ENCODE results near the gene ARHGEF39. TPM values are rescaled to one million over a fixed set of nuclear protein-coding genes. Genes with fewer than 3 reads are reported as not detected.
"Not testable (repeated sequence)": the region's sequence is repeated elsewhere in the genome, so short reads cannot be mapped to it uniquely, and the experiment has no call there.

Gene ARHGEF39
- total RNA-seq, 1 donor from 2014 or later, result 1.2 TPM

DNA sequence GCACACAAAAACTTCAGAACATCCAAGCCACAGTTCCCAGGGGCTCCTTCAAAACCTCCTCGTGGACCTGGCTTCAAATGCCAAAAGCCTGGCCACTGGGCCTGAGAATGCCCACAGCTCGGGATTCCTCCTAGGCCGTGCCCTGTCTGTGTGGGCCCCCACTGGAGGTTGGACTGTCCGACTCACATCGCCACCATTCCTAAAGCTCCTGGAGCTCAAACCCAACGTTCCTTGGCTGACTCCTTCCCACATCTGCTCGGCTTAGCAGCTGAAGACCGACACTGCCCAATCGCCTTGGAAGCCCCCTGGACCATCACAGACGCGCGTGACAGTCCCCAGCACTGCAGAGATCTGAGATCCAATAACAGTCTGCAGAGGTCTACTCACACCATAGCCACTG lies 21.9 kb downstream of the ARHGEF39 start:
- H3K4me3 ChIP-seq (ENCODE audit: low read depth, low read length), result no peak overlapping the region
- no peaks in the 10 kb centered on the region for H3K27me3 ChIP-seq (ENCODE audit: control insufficient read depth, insufficient read depth, low read length)
- no peaks in the 10 kb centered on the region for H3K36me3 ChIP-seq (ENCODE audit: control insufficient read depth, insufficient read depth, low read length)
- no peak for DNase-seq (ENCODE audit: low read depth)
- TF ChIP-seq, protein P1, sequence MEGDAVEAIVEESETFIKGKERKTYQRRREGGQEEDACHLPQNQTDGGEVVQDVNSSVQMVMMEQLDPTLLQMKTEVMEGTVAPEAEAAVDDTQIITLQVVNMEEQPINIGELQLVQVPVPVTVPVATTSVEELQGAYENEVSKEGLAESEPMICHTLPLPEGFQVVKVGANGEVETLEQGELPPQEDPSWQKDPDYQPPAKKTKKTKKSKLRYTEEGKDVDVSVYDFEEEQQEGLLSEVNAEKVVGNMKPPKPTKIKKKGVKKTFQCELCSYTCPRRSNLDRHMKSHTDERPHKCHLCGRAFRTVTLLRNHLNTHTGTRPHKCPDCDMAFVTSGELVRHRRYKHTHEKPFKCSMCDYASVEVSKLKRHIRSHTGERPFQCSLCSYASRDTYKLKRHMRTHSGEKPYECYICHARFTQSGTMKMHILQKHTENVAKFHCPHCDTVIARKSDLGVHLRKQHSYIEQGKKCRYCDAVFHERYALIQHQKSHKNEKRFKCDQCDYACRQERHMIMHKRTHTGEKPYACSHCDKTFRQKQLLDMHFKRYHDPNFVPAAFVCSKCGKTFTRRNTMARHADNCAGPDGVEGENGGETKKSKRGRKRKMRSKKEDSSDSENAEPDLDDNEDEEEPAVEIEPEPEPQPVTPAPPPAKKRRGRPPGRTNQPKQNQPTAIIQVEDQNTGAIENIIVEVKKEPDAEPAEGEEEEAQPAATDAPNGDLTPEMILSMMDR (IDR thresholded peaks at IDR 0.05; ENCODE audit: insufficient read depth, low read length, poor library complexity, severe bottlenecking), result no peak

DNA sequence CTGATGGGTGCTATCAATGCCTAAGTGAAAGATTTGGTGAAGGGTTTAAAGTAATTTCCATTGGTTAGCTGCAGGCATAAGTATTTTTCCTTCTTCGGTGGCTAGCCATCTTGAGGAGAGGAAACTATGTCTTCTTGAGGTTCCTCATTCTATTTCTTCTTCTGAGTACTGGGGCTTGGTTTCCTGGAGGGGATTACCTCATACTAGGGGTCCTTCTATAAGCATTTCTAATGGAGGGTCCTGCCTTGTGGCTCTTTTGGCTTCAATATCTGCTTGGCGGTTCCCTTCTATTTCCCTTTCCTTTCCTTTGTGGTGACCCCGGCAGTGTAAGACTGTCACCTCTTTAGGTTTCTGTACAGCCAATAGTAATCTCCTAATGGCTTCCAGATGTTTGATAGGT lies 23.5 kb downstream of the ARHGEF39 start:
- not testable (repeated sequence) for H3K36me3 ChIP-seq (ENCODE audit: control insufficient read depth, insufficient read depth, low read length); H3K4me3 ChIP-seq (ENCODE audit: low read depth, low read length); DNase-seq (ENCODE audit: low read depth); H3K27me3 ChIP-seq (ENCODE audit: control insufficient read depth, insufficient read depth, low read length)

DNA sequence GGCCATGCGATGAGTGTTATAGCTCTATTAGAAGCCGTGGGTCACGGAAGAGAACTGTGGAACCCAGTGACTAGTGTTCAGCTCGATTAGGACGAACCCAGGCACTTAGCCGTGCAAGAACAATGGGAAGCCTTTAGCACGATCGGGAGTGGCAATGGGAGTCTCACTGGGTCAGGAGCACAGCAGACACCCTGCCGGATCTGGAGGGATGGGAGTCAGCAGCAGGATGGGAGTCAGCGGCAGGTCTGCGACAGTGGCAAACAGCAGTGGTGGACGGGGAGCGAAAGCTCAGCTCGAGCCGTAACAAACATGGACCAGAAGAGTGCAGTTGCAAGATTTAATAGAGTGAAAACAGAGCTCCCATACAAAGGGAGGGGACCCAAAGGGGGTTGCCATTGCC lies 24.6 kb downstream of the ARHGEF39 start:
- H3K4me3 ChIP-seq (ENCODE audit: low read depth, low read length); DNase-seq (ENCODE audit: low read depth); H3K27me3 ChIP-seq (ENCODE audit: control insufficient read depth, insufficient read depth, low read length); H3K36me3 ChIP-seq (ENCODE audit: control insufficient read depth, insufficient read depth, low read length): not testable (repeated sequence)

DNA sequence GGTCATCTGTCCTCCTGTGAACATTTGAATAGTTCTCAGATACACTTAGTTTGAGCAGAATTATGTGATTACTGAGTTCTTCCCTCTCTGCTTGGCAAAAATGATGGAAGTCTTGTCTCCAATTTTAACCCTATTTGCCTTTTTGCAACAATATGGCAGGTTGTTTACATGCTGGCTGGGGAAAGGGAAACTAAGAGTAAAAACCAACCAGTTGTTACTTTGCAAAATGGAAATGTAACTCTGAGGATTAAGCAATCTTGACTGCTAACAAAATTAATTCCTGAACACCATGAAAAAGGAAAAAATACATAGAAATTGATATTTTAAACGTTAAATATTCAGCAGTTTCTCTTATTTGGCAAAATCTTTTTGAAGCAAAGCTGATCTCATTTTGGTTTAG lies 25.4 kb downstream of the ARHGEF39 start:
- TF ChIP-seq, protein P1 (IDR thresholded peaks at IDR 0.05; ENCODE audit: insufficient read depth, low read length, poor library complexity, severe bottlenecking), result no peak
- Histone ChIP-seq H3K4me3 (ENCODE audit: low read depth, low read length) (no peak overlapping the region), H3K27me3 (ENCODE audit: control insufficient read depth, insufficient read depth, low read length) (no peaks in the 10 kb centered on the region), H3K36me3 (ENCODE audit: control insufficient read depth, insufficient read depth, low read length) (no peaks in the 10 kb centered on the region)
- DNase-seq (ENCODE audit: low read depth), result no peak

DNA sequence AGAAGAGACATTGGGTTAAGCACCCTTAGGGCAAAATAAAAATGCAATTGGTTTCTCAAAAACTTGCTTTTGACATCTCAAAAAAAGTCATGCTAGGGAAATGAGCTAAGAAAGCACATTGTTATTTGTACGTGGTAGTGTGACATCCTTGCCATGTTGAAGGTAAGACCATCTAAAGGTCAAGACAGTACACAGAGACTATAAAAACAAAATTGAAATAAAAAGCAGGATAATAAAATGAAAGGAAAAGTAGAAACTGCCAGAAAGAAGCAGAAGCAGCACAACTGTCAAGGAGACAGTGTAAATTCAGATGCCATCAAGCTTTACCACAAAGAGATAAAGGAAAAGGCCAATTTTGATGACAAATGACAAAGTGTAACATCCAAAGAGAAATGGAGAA lies 25.8 kb downstream of the ARHGEF39 start:
- DNase-seq (ENCODE audit: low read depth); H3K36me3 ChIP-seq (ENCODE audit: control insufficient read depth, insufficient read depth, low read length); H3K27me3 ChIP-seq (ENCODE audit: control insufficient read depth, insufficient read depth, low read length); H3K4me3 ChIP-seq (ENCODE audit: low read depth, low read length): not testable (repeated sequence)

DNA sequence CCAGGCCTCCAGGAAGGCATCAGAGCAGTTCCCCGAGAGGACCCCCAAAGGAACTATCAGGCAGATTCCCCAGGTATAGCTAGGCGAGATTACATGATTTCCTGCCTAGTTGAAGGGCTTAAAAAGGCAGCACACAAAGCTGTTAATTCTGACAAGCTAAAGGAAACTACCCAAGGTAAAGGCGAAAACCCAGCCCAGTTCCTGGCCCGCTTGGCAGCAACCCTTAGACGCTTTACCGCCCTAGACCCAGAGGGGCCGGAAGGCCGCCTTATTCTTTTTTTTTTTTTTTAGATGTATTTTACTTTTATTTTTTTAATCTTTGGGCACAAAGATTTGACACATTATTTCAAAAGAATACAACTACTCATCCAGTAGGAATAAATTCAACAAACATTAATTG lies 26.2 kb downstream of the ARHGEF39 start:
- DNase-seq (ENCODE audit: low read depth); H3K36me3 ChIP-seq (ENCODE audit: control insufficient read depth, insufficient read depth, low read length); H3K4me3 ChIP-seq (ENCODE audit: low read depth, low read length): not testable (repeated sequence)

DNA sequence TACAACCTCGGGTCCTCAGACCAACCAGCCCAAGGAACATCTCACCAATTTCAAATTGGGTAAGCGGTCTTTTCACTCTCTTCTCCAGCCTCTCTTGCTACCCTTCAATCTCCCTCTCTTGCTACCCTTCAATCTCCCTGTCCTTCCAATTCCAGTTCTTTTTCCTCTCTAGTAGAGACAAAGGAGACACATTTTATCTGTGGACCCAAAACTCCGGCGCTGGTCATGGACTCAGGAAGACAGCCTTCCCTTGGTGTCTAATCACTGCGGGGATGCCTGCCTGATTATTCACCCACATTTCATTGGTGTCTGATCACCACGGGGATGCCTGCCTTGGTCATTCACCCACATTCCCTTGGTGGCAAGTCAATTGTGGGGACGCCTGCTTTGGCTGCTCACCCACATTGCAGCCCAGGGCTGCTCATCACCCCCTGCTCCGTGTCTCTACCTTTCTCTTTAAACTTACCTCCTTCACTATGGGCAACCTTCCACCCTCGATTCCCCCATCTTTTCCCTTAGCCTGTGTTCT lies 27.5 kb downstream of the ARHGEF39 start:
- not testable (repeated sequence) for H3K4me3 ChIP-seq (ENCODE audit: low read depth, low read length)

More for the DNA sequence above, 26.2 kb downstream of the ARHGEF39 start:
- not testable (repeated sequence) for H3K27me3 ChIP-seq (ENCODE audit: control insufficient read depth, insufficient read depth, low read length)

DNA sequence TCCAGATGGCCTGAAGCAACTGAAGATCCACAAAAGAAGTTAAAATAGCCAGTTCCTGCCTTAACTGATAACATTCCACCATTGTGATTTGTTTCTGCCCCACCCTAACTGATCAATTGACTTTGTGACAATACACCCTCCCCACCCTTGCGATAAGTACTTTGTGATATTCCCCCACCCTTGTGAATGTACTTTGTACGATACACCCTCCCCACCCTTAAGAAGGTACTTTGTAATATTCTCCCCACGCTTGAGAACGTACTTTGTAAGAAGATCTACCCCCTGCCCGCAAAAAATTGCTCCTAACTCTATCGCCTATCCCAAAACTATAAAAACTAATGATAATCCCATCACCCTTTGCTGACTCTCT lies 28.1 kb downstream of the ARHGEF39 start:
- H3K27me3 ChIP-seq (ENCODE audit: control insufficient read depth, insufficient read depth, low read length); H3K36me3 ChIP-seq (ENCODE audit: control insufficient read depth, insufficient read depth, low read length); DNase-seq (ENCODE audit: low read depth): not testable (repeated sequence)

More for the DNA sequence above, 27.5 kb downstream of the ARHGEF39 start:
- not testable (repeated sequence) for H3K36me3 ChIP-seq (ENCODE audit: control insufficient read depth, insufficient read depth, low read length); H3K27me3 ChIP-seq (ENCODE audit: control insufficient read depth, insufficient read depth, low read length); DNase-seq (ENCODE audit: low read depth)

DNA sequence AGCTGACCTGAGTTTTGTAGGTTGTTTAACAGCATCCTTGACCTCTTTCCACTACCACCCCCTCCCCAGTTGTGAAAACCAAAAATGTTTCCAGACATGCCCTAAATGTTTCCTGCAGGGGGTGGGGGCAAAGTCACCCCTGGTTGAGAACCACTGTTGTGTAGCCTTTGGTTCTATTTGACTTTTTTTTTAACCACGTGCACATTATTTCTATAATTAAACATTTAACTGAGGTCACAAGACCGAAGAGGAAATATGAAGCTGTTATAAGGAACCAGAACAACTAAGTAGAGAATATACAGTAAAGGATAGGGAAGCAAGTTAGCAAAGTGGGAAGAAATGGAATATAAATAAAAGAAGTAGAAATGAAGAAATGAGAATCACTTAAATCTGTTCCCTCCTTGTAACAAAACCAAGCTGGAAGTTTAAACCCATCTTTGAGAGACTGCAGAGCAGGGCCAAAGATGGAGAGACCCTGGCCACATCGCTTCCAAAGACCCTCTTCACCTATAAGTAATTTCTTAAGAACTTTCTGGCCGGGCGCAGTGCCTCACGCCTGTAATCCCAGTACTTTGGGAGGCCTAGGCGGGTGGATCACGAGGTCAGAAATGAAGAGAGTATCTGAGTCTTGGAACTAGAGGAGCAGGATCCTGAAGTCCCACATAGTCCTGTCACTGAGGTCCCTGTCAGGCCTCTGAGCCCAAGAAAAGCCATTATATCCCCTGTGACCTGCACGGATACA lies 28.7 kb downstream of the ARHGEF39 start:
- TF ChIP-seq, protein P1 (IDR thresholded peaks at IDR 0.05; ENCODE audit: insufficient read depth, low read length, poor library complexity, severe bottlenecking), result no peak

More for the DNA sequence above, 28.1 kb downstream of the ARHGEF39 start:
- not testable (repeated sequence) for H3K4me3 ChIP-seq (ENCODE audit: low read depth, low read length)

More for the DNA sequence above, 28.7 kb downstream of the ARHGEF39 start:
- H3K4me3 ChIP-seq (ENCODE audit: low read depth, low read length), result no peak overlapping the region
- no peak for DNase-seq (ENCODE audit: low read depth)
- H3K27me3 ChIP-seq (ENCODE audit: control insufficient read depth, insufficient read depth, low read length), result no peaks in the 10 kb centered on the region
- H3K36me3 ChIP-seq (ENCODE audit: control insufficient read depth, insufficient read depth, low read length), result no peaks in the 10 kb centered on the region
